ENCODE results near the gene SMAD1.

The SMAD1 gene

DNA sequence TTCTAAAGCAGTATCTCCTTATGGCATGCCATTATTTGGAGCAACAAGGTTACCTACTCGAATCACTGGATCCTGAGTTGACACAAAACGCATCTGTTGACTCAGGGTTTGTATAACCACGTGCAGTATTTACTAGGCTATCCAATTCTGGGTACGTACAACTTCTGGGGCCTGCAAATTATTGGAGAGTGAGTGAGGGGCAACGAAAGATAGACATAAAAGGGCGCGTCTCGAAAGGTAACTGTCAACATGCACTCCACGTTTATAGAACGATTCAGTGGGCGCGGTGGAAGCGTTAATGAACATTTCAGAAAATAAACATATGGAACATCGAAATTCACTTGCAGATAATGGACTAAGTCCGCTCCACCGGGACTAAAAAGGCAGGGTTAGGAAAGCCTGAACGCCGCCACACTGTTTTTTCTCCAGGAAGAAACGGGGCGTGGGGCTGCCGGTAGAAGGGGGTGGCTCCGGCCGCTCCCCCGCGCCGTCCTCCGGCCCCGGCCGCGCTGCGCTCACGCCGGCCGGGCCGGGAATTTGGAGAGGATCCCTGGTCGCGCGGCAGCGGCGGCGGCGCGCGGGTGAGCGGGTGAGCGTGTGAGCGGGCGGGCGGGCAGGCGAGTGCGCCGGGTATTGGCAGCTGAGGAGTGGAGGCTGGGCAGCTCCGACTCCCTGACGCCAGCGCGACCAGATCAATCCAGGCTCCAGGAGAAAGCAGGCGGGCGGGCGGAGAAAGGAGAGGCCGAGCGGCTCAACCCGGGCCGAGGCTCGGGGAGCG lies at the start of gene SMAD1:
Gene SMAD1 (plus strand): TSS at position 690 of the 778 bp plus-strand sequence. CDS start 32,761 bp downstream, outside the sequence.
- Histone ChIP-seq H3K4me2 (peak within 1 kb of the TSS; percentile 79), H3K79me2 (ENCODE audit: insufficient read depth, low read depth) (peaks cover 35% of the 10 kb centered on the region), H3K4me3 (IDR thresholded peaks at IDR 0.05; ENCODE audit: insufficient read depth, low read depth, low read length) (peak within 1 kb of the TSS; percentile 32), H3K9ac (peak within 1 kb of the TSS; percentile 95), H3K36me3 (ENCODE audit: insufficient read depth) (no peaks in the 10 kb centered on the region), H3K4me1 (ENCODE audit: low read depth, poor library complexity, severe bottlenecking) (peaks cover 45% of the 10 kb centered on the region), H3K27me3 (ENCODE audit: insufficient read depth, low read depth) (no peaks in the 10 kb centered on the region), H4K20me1 (ENCODE audit: insufficient read depth) (no peaks in the 10 kb centered on the region), H3K27ac (peak within 1 kb of the TSS; percentile 95), H2AFZ (ENCODE audit: low read depth) (peak within 1 kb of the TSS; percentile 93)
- TF ChIP-seq CTCF (conservative IDR thresholded peaks at IDR 0.05; ENCODE audit: low read depth, low read length) = no peak

DNA sequence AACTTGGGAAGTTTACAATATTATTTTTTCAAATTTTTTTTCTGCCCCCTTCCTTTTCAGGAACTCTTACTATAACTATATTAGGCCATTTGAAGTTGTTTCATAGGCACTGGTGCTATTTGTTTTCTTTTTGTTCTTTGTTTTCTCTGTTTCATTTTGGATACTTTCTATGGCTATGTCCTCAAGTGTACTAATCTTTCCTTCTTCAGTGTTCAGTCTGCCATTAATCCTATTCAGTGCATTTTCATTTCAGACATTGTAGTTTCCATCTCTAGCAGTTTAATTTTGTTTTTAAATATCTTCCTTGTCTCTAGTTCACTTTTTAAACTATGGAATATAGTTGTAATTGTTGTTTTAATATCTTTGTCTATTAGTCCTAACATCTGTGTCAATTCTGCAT lies 48.0 kb upstream of the SMAD1 start:
- Histone ChIP-seq H3K4me1 (ENCODE audit: low read depth, poor library complexity, severe bottlenecking) (no peaks in the 10 kb centered on the region), H2AFZ (ENCODE audit: low read depth) (no peak overlapping the region), H3K4me2 (no peak overlapping the region), H3K27me3 (ENCODE audit: insufficient read depth, low read depth) (no peaks in the 10 kb centered on the region), H3K79me2 (ENCODE audit: insufficient read depth, low read depth) (no peaks in the 10 kb centered on the region), H3K9ac (no peak overlapping the region), H3K27ac (no peak overlapping the region), H4K20me1 (ENCODE audit: insufficient read depth) (no peaks in the 10 kb centered on the region), H3K4me3 (IDR thresholded peaks at IDR 0.05; ENCODE audit: insufficient read depth, low read depth, low read length) (no peak overlapping the region), H3K36me3 (ENCODE audit: insufficient read depth) (no peaks in the 10 kb centered on the region)
- TF ChIP-seq CTCF (conservative IDR thresholded peaks at IDR 0.05; ENCODE audit: low read depth, low read length) = no peak

DNA sequence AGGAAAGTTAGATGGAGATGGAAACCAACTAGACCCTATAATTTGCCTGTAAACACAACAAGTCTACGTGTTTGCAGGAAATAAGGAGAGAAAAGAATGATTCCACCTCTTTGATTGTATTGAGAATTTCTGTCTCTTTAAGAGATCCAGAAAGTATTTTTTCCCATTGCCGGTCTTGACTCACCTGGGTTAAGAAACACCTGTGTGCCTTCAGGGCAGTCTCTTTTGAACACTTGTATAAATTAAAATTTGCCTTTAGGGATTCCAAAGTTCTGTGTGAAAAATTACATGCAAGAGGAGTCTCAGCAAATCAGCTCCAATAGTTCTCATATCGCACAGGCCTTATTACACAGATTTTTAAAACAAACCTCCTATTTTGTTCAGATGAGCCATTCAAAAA lies 46.0 kb upstream of the SMAD1 start:
- no peak overlapping the region for H3K4me2 ChIP-seq
- no peaks in the 10 kb centered on the region for H3K36me3 ChIP-seq (ENCODE audit: insufficient read depth)
- no peak overlapping the region for H3K27ac ChIP-seq
- H3K27me3 ChIP-seq (ENCODE audit: insufficient read depth, low read depth) = no peaks in the 10 kb centered on the region
- no peak overlapping the region for H3K4me3 ChIP-seq (IDR thresholded peaks at IDR 0.05; ENCODE audit: insufficient read depth, low read depth, low read length)
- no peak overlapping the region for H2AFZ ChIP-seq (ENCODE audit: low read depth)
- H3K4me1 ChIP-seq (ENCODE audit: low read depth, poor library complexity, severe bottlenecking) = no peaks in the 10 kb centered on the region
- no peak for TF ChIP-seq CTCF (conservative IDR thresholded peaks at IDR 0.05; ENCODE audit: low read depth, low read length)
- no peak overlapping the region for H3K9ac ChIP-seq
- H4K20me1 ChIP-seq (ENCODE audit: insufficient read depth) = no peaks in the 10 kb centered on the region
- H3K79me2 ChIP-seq (ENCODE audit: insufficient read depth, low read depth) = no peaks in the 10 kb centered on the region

DNA sequence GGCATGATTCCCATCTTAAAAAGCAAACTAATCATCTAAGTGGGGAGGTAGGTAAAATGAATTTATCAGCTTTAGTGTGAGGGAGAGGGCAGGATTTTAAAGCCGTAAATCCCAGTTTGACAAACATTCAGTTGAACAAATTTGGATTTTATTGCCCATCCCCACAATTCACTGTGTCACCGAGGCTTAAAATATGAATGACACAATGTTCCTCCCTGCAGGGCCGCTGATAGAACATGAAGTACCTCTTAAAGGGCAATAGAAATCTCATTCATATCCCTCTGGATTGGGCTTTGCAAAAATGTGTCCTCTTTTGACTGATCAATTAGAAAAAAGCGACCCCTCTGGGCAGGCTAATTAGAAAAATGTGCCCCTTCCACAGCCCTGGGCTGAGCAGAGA lies 45.5 kb upstream of the SMAD1 start:
- no peak overlapping the region for H3K9ac ChIP-seq
- no peak for TF ChIP-seq CTCF (conservative IDR thresholded peaks at IDR 0.05; ENCODE audit: low read depth, low read length)
- no peaks in the 10 kb centered on the region for H3K4me1 ChIP-seq (ENCODE audit: low read depth, poor library complexity, severe bottlenecking)
- no peaks in the 10 kb centered on the region for H4K20me1 ChIP-seq (ENCODE audit: insufficient read depth)
- no peaks in the 10 kb centered on the region for H3K79me2 ChIP-seq (ENCODE audit: insufficient read depth, low read depth)
- no peak overlapping the region for H3K4me2 ChIP-seq
- no peak overlapping the region for H2AFZ ChIP-seq (ENCODE audit: low read depth)
- H3K27ac ChIP-seq = no peak overlapping the region
- H3K4me3 ChIP-seq (IDR thresholded peaks at IDR 0.05; ENCODE audit: insufficient read depth, low read depth, low read length) = no peak overlapping the region
- H3K27me3 ChIP-seq (ENCODE audit: insufficient read depth, low read depth) = no peaks in the 10 kb centered on the region
- H3K36me3 ChIP-seq (ENCODE audit: insufficient read depth) = no peaks in the 10 kb centered on the region
